ENCODE measurements around the gene CALCB.
"Not testable (repeated sequence)": the region's sequence is repeated elsewhere in the genome, so short reads cannot be mapped to it uniquely, and the experiment has no call there.

Gene CALCB

DNA sequence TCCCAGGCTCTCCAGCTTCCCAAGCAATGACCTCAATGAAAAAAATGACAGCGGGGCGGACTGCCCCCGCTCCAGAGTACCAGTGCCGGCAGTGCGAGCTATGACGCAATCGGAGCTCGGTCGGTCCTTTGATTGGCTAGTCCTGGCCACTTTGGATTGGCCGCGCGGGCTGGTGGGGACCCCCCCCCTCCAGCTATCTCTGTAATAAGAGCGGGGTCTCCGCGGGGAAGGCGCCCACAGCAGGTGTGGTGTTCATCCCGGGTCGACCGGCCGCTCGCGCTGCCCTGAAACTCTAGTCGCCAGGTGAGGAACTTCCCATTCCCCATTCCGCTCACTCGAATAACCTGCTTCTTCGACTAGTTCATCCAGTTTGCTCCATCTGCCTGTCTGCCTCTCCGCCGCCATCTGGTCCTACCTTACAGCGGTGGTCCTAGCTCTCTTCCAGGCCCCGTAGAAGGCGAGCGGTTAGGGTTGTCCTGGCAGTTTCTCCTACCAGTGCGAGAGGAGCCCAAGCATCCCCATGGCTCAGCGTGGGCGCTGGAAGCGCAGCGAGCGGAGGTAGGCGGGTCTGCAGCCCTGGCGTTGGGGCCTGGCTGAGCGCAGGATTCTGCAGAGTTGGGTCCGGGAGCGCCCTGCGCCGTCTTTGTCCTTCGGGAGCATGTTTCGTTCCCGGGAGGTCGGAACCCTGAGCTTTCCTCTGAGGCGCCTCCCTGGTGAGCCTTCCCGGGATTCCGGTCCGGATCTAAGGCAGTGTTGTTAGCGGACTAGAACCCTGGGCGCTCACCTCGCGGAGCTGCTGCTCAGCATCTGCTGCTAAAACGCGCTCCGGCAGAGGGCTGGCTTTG is at the start of gene CALCB:
CALCB (plus strand) TSS at position 233 of the 845 bp plus-strand sequence. CDS start 1,126 bp downstream, outside the sequence.
- DNase-seq (ENCODE audit: insufficient read length, low spot score) (no peak), FAIRE-seq (no peak)
- TF ChIP-seq POLR2A (IDR thresholded peaks at IDR 0.05; ENCODE audit: low read depth, low read length), result no peak

- DNase-seq (ENCODE audit: insufficient read length, low spot score), result no peak
- TF ChIP-seq POLR2A (IDR thresholded peaks at IDR 0.05; ENCODE audit: low read depth, low read length), result no peak
- FAIRE-seq, result no peak
Observed at GRCh38 chr11:15027011-15027410, 46.4 kb upstream of the CALCB start.

DNA sequence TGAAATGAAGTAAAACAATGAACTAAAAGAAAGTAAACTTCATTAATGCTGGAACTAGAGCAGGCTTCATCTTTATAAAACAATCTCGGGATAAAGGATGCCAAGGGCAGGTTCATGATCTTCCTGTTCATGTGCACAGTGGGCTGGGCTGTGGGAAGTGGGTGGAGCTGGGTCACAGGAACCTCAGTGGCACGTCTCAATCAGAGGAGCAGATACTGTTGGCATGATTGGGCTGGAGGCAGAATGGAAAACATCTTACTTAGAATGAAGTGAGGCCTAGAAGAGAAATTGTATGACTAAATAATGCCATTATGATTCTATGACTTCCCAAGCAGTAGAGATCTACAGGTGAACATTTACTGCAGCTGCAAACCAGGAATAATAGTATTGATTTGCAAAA is 45.4 kb upstream of the CALCB start:
- no peak for TF ChIP-seq POLR2A (IDR thresholded peaks at IDR 0.05; ENCODE audit: low read depth, low read length)
- no peak for FAIRE-seq
- DNase-seq (ENCODE audit: insufficient read length, low spot score), result no peak

GRCh38 chr11:15028379-15028778 is 45.0 kb upstream of the CALCB start:
- FAIRE-seq (no peak), DNase-seq (ENCODE audit: insufficient read length, low spot score) (no peak)

GRCh38 chr11:15031945-15032344 is 41.4 kb upstream of the CALCB start:
- DNase-seq (ENCODE audit: insufficient read length, low spot score); FAIRE-seq: not testable (repeated sequence)

More at GRCh38 chr11:15028379-15028778, 45.0 kb upstream of the CALCB start:
- no peak for TF ChIP-seq POLR2A (IDR thresholded peaks at IDR 0.05; ENCODE audit: low read depth, low read length)

DNA sequence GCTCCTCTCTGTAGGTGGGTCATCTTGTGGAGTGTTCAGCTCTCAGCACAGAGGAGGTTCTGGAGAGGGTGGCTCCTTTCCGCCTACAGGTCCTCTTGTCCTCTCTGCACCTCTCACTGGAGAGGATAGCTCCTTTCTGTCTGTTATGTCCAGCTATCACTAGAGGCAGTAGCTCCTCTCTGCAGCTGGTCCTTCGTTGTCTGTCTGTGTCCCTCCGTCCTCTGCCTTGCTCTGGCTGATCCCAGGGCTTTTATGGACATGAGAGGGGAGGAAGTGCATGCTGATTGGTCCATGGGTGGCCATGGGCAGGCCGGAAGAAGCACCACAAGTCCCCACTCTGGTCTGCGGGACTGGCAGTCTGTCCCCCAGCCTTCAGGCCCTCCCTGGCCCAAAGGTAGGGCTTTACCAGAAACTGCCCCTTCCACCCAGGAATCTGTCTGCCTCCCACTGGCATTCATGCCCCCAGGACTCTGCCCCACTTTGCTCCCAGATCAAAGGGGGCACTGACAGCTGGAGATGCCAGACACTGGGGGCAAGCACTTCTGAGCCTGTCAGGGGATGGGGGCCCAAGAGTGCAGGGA is 38.6 kb upstream of the CALCB start:
- DNase-seq (ENCODE audit: insufficient read length, low spot score) (no peak), FAIRE-seq (no peak)
- no peak for TF ChIP-seq POLR2A (IDR thresholded peaks at IDR 0.05; ENCODE audit: low read depth, low read length)

DNA sequence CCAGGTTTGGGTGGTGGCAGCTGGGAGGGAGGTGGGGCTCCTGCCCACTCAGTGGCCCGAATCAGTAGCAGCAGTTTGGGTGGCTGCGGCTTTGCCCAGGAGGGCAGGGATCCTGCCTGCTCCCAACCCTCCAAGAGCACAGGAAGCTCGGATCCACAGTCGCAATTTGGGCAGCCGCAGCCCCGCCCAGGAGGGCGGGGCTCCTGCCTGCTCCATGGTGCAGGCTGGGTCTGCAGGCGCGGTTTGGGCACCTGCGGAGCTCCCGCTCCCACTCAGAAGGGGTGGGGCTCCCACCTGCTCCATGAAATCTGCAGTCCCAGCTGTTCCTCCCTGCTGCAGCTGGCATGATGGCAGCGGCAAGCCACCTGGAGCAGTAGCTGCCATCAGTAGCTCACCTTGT is 38.1 kb upstream of the CALCB start:
- no peak for DNase-seq (ENCODE audit: insufficient read length, low spot score)
- FAIRE-seq, result no peak
- no peak for TF ChIP-seq POLR2A (IDR thresholded peaks at IDR 0.05; ENCODE audit: low read depth, low read length)

DNA sequence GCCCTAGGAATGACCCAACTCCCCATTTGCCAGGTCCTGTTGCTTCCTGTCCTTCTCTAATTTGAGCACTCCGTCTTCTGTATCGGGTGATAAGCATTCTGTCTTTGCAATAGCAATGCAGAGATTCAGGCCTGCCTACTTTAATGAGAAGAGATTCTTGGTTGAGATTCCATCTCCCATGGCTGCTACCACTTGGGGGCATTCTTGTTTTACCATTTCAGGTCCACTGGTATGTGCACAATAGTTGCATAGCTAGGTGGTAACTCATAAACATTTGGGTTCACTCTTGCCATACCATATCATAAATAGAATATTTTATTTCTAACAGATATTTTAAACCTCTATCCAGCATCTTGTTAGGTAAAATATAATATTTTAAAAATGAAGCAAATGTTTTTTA is 34.4 kb upstream of the CALCB start:
- no peak for TF ChIP-seq POLR2A (IDR thresholded peaks at IDR 0.05; ENCODE audit: low read depth, low read length)
- DNase-seq (ENCODE audit: insufficient read length, low spot score) (no peak), FAIRE-seq (no peak)

DNA sequence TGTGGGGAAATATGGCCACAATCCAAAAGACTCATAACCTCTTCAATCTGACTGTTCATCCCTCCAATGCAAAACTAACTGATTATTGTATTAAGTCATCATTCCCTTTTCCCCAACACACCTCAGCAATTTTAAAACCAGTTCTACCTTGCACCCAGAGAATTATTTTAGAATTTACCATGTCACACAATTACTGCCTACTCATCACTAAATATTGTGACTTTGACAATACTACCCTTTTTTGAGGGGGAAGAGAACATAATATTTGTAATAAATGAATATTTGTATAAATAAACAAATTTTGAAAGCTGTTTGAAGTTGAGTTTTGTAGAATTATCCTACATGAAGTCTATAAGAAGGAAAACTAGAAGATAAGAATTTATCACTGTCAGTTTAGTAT is 28.2 kb upstream of the CALCB start:
- TF ChIP-seq POLR2A (IDR thresholded peaks at IDR 0.05; ENCODE audit: low read depth, low read length), result no peak
- FAIRE-seq (no peak), DNase-seq (ENCODE audit: insufficient read length, low spot score) (no peak)

GRCh38 chr11:15045891-15046290 is 27.5 kb upstream of the CALCB start:
- DNase-seq (ENCODE audit: insufficient read length, low spot score) (no peak), FAIRE-seq (no peak)
- TF ChIP-seq POLR2A (IDR thresholded peaks at IDR 0.05; ENCODE audit: low read depth, low read length), result no peak

GRCh38 chr11:15046673-15047072 is 26.7 kb upstream of the CALCB start:
- not testable (repeated sequence) for DNase-seq (ENCODE audit: insufficient read length, low spot score); FAIRE-seq

DNA sequence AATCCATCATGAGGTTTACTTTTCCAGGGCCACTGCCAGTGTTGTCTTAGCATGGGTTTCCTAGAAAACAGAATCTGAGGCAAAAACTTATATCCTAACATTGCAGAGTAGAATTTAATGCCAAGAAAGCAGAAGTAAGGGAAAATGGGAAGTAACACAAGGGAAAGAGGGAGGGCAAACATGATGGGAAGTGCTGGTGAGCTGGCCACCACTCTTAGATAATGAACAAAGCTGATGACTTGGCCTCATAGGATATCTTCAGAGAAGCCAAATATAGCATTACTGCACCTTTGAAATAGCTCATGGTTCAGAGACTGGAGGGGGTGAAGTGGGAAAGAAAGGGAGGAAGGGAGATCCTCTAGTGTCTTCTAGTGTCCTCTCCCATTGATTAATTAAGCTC is 24.8 kb upstream of the CALCB start:
- no peak for FAIRE-seq
- no peak for DNase-seq (ENCODE audit: insufficient read length, low spot score)
- no peak for TF ChIP-seq POLR2A (IDR thresholded peaks at IDR 0.05; ENCODE audit: low read depth, low read length)

DNA sequence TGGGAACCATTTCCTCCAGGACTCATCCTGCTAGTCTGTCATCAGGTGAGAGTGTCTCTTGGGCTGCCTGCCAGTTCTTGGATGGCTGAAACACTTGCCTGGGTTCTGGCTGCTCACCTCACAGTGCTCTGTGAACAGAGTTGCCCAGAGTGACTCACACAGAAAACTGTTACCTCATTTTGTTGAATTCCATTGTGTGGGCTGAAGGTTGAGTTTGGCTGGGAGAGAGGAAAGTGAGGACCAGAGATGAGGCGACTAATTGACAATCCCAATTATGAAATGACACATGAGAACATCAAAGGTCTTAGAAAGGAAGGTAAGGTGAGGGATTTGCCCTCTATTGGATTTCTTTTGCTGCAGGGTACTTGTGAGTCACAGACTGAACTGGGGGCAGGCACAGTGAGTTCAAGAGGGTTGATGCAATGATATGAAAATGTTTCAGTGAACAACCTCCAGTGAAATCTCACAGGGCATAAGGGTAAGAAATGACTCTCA is 20.2 kb upstream of the CALCB start:
- TF ChIP-seq POLR2A (IDR thresholded peaks at IDR 0.05; ENCODE audit: low read depth, low read length), result no peak
- FAIRE-seq, result no peak

DNA sequence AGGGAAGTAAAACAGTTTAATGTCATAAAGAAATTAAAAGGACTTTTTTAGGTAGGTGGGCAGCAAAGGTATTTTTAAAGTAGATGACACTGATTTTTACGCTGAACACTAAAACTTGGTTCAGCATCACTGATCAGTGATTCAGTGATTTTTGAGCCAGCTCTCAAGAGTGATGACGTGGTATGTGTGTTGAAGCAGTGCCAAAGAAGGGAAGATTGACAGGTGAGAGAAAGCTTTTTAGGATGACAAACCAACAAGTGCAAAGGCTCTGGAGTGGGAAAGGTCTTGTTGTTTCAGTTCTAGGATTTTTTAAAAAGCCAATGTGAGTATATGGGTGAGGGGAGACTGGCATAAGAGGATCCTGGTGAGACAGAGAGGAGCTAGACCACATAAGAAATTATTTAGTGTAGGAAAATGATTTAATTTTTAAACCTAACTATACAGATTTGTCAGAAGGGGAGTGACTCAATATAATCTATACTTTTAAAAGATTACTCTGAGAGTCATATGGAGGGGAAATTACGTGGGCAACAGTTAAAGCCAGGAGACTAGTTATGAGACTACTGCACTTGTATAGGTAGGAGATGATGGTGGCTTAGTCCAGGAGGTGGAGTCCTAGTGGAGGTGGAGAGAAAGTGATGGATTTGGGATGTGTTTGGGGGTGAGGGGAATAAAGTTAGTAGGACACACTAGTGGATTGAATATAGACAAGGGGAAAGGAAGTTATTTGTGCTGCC is 17.6 kb upstream of the CALCB start:
- no peak for TF ChIP-seq POLR2A (IDR thresholded peaks at IDR 0.05; ENCODE audit: low read depth, low read length)
- FAIRE-seq, result no peak
- DNase-seq (ENCODE audit: insufficient read length, low spot score), result no peak

More for the DNA sequence above, 20.2 kb upstream of the CALCB start:
- no peak for DNase-seq (ENCODE audit: insufficient read length, low spot score)

Data from H54 (cell line).